Esophagus squamous epithelium (tissue), 5 donors: ENCODE results near the gene GPR156. TPM values are rescaled to one million over a fixed set of nuclear protein-coding genes. Genes with fewer than 3 reads are reported as not detected.
A peak's percentile ranks its signal among the peaks of the same experiment; 100 is the strongest.

ENCODE experiments used
- DNase-seq: peaks from one replicate; lab custom pipeline; 2025; lab: John Stamatoyannopoulos, UW
- H3K27ac ChIP-seq, 4 donors: fragments of 200-600 bp; sonication (generic); one replicate each; pipeline ENCODE4 v1.5.1; 2016 to 2019; ENCODE audit warnings: mild to moderate bottlenecking in 1 of 4
- H3K27me3 ChIP-seq, 4 donors: fragments of 200-600 bp; sonication (generic); 1 replicate in 3 of 4; 2 replicates in 1 of 4; pipeline versions ENCODE4 v1.5.1 to v1.6.0; 2017 to 2021; ENCODE audit warnings: antibody characterized with exemption in 1 of 4
- H3K36me3 ChIP-seq, 3 donors: fragments of 200-600 bp; sonication (generic); one replicate each; pipeline ENCODE4 v1.5.1; 2016 to 2019
- H3K4me1 ChIP-seq, 3 donors: fragments of 200-600 bp; sonication (generic); one replicate each; pipeline ENCODE4 v1.5.1; 2017 to 2019
- H3K4me3 ChIP-seq, 4 donors: fragments of 200-600 bp; sonication (generic); 1 replicate in 3 of 4; 2 replicates in 1 of 4; pipeline ENCODE4 v1.5.1; 2016 to 2019; ENCODE audit warnings: mild to moderate bottlenecking in 2 of 4, moderate library complexity in 1 of 4
- H3K9me3 ChIP-seq, 3 donors: fragments of 200-600 bp; sonication (generic); one replicate each; pipeline ENCODE4 v1.5.1; 2016 to 2019
- CTCF ChIP-seq, 6 experiments: fragments of 450-650 bp in 4 of 6; fragments of 200-600 bp in 2 of 6; sonication (generic) in 2 of 6; IDR thresholded peaks; one replicate each; pipeline ENCODE4 v1.5.1; 2016 to 2019; ENCODE audit warnings: antibody characterized with exemption in 6 of 6, mild to moderate bottlenecking in 4 of 6, moderate library complexity in 4 of 6
- POLR2A ChIP-seq, 4 donors: fragments of 450-650 bp; IDR thresholded peaks; one replicate each; pipeline ENCODE4 v1.6.1; 2017; ENCODE audit warnings: antibody characterized with exemption in 4 of 4, mild to moderate bottlenecking in 4 of 4, moderate library complexity in 3 of 4
- WGBS, 2 donors: methylation state at CpG; one replicate each; pipeline ENCODE4 v1.1.5; 2018; 5-methylcytosine and 5-hydroxymethylcytosine counted together
- intact Hi-C: fragments of 100-400 bp; cut with DNase I; formaldehyde crosslinking; loops from one replicate; pipeline ENCODE4 v1.15.0; 2022
- total RNA-seq, 4 donors: library from RNA; depleted of rRNA; stranded (reverse); fragments of >200 nt; gene quantifications; one replicate each; pipeline ENCODE4 v1.1.0, GENCODE V29; 2016
- donor health status: DM: yes; HTN: yes; CAD: no.

The GPR156 gene
- total RNA-seq, 4 donors from 2014 or later: 0.19 to 0.94 (median 0.57) TPM; not detected in 1

GRCh38 chr3:120180731-120181412 lies 104.2 kb downstream of the GPR156 start:
- Histone ChIP-seq H3K9me3 (no peaks in the 10 kb centered on the region), H3K36me3 (no peaks in the 10 kb centered on the region), H3K27me3 (no peaks in the 10 kb centered on the region), H3K27ac (no peak overlapping the region), H3K4me3 (no peak overlapping the region), H3K4me1 (peaks cover 0 to 18% (median 0%) of the 10 kb centered on the region in 3 donors)
- no peak for DNase-seq
- intact Hi-C loops: loop anchor here (5.0 kb wide), 1 partner anchor 289 kb away; no protein-coding TSS in a partner anchor
- no peak for TF ChIP-seq CTCF (IDR thresholded peaks at IDR 0.05)
- TF ChIP-seq POLR2A (IDR thresholded peaks at IDR 0.05): no peak
- 96 to 98% methylated on average over 3 of the region's 3 CpGs for WGBS, 2 donors

GRCh38 chr3:120177707-120178306 lies 107.2 kb downstream of the GPR156 start:
- no peak for DNase-seq
- Histone ChIP-seq H3K27ac (peak overlapping the region in 2 of 4 donors; percentile 34 to 49), H3K27me3 (no peaks in the 10 kb centered on the region), H3K4me3 (no peak overlapping the region), H3K36me3 (no peaks in the 10 kb centered on the region), H3K9me3 (no peaks in the 10 kb centered on the region), H3K4me1 (peaks cover 0 to 18% (median 0%) of the 10 kb centered on the region in 3 donors)
- 67 to 85% methylated on average over 2 of the region's 2 CpGs for WGBS, 2 donors
- intact Hi-C loops: no loop called here
- TF ChIP-seq POLR2A (IDR thresholded peaks at IDR 0.05) (no peak), CTCF (IDR thresholded peaks at IDR 0.05) (no peak)

GRCh38 chr3:120177151-120177550 lies 107.9 kb downstream of the GPR156 start:
- H3K36me3 ChIP-seq: no peaks in the 10 kb centered on the region
- H3K4me1 ChIP-seq: peaks cover 0 to 19% (median 0%) of the 10 kb centered on the region in 3 donors
- no peaks in the 10 kb centered on the region for H3K27me3 ChIP-seq
- peak overlapping the region in 2 of 4 donors; percentile 34 to 49 for H3K27ac ChIP-seq
- intact Hi-C loops: no loop called here
- no peaks in the 10 kb centered on the region for H3K9me3 ChIP-seq
- no peak for TF ChIP-seq POLR2A (IDR thresholded peaks at IDR 0.05)
- TF ChIP-seq CTCF (IDR thresholded peaks at IDR 0.05): no peak
- WGBS, 2 donors: 24 to 30% methylated on average over 5 to 6 of the region's 6 CpGs
- DNase-seq: no peak
- H3K4me3 ChIP-seq: no peak overlapping the region

GRCh38 chr3:120174811-120175539 lies 110.0 kb downstream of the GPR156 start:
- Histone ChIP-seq H3K36me3 (no peaks in the 10 kb centered on the region), H3K27ac (no peak overlapping the region), H3K27me3 (no peaks in the 10 kb centered on the region), H3K9me3 (no peaks in the 10 kb centered on the region), H3K4me1 (peaks cover 0 to 34% (median 0%) of the 10 kb centered on the region in 3 donors), H3K4me3 (no peak overlapping the region)
- intact Hi-C loops: no loop called here
- no peak for DNase-seq
- 79 to 80% methylated on average over 2 of the region's 3 CpGs for WGBS, 2 donors
- TF ChIP-seq POLR2A (IDR thresholded peaks at IDR 0.05) (no peak), CTCF (IDR thresholded peaks at IDR 0.05) (no peak)
